A549 treated with DMSO at 1 μM for 4 hours (cell line): Measurements from ENCODE around the gene CPA3. TPM values are rescaled to one million over a fixed set of nuclear protein-coding genes. Genes with fewer than 3 reads are reported as not detected.

Experiments
- total RNA-seq: library from RNA; stranded (reverse); fragments of 200-300 nt; extraction: Qiagen RNA extraction; gene quantifications from 5 replicates; pipeline ENCODE4 v1.2.3, GENCODE V29; 2022; ENCODE audit warnings: low read depth

The CPA3 gene, protein sequence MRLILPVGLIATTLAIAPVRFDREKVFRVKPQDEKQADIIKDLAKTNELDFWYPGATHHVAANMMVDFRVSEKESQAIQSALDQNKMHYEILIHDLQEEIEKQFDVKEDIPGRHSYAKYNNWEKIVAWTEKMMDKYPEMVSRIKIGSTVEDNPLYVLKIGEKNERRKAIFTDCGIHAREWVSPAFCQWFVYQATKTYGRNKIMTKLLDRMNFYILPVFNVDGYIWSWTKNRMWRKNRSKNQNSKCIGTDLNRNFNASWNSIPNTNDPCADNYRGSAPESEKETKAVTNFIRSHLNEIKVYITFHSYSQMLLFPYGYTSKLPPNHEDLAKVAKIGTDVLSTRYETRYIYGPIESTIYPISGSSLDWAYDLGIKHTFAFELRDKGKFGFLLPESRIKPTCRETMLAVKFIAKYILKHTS
- total RNA-seq, result not detected in 5 replicates

GRCh38 chr3:148865049-148865448, at the start of gene CPA3:
Gene CPA3, plus strand, starts transcription at chr3:148865296. Its CDS starts 12 bp downstream, at chr3:148865308.

GRCh38 chr3:148827585-148827984, 37.5 kb upstream of the CPA3 start, which contains the start of gene CPB1:
Gene CPB1, plus strand, starts transcription at chr3:148827811. Its CDS starts 13 bp downstream, at chr3:148827824.

Other genes starting within 250 kb of the CPA3 start
- 0.44 to 0.61 TPM (median 0.48 TPM) in 5 replicates for gene AGTR1, start 167.4 kb upstream of the CPA3 start, total RNA-seq
- gene CPB1, start 37.5 kb upstream of the CPA3 start, total RNA-seq, result not detected in 5 replicates
- 34.9 to 42.6 TPM (median 38.8 TPM) in 5 replicates for gene GYG1, start 126.2 kb downstream of the CPA3 start, total RNA-seq
- gene HLTF, start 221.2 kb downstream of the CPA3 start, total RNA-seq, result 14.4 to 24.9 TPM (median 21.4 TPM) in 5 replicates